Activated T-helper 9 cell treated with anti-CD3 and anti-CD28 coated beads, Interleukin-2, amount 50 U/mL, for 16 hours (primary cell): ENCODE results near the gene ASPSCR1.

Experiments
- DNase-seq: peaks from one replicate; pipeline ENCODE4 v3.0.0-alpha.2; 2020; ENCODE audit warnings: low read depth

The ASPSCR1 gene

GRCh38 chr17:82013341-82013740, 35.9 kb downstream of the ASPSCR1 start:
- no peak for DNase-seq

GRCh38 chr17:82013772-82014321, 36.4 kb downstream of the ASPSCR1 start:
- DNase-seq = no peak

GRCh38 chr17:82014432-82014831, 37.0 kb downstream of the ASPSCR1 start:
- no peak for DNase-seq

GRCh38 chr17:82014971-82015310, 37.5 kb downstream of the ASPSCR1 start:
- no peak for DNase-seq

- no peak for DNase-seq
Observed at GRCh38 chr17:82015311-82015971, 38.0 kb downstream of the ASPSCR1 start.

- no peak for DNase-seq
Observed at GRCh38 chr17:82016061-82016874, 38.8 kb downstream of the ASPSCR1 start.

- DNase-seq = no peak
Observed at GRCh38 chr17:82016875-82017459, 39.5 kb downstream of the ASPSCR1 start.

- DNase-seq = no peak
Observed at GRCh38 chr17:82017612-82018151, 40.3 kb downstream of the ASPSCR1 start.

GRCh38 chr17:82018152-82018988, 40.9 kb downstream of the ASPSCR1 start:
- no peak for DNase-seq

- no peak for DNase-seq
Observed at GRCh38 chr17:82018989-82019689, 41.7 kb downstream of the ASPSCR1 start.

GRCh38 chr17:82019690-82020571, 42.5 kb downstream of the ASPSCR1 start:
- DNase-seq = peak; percentile 44

GRCh38 chr17:82020572-82021106, 43.2 kb downstream of the ASPSCR1 start:
- no peak for DNase-seq

GRCh38 chr17:82021107-82021899, 43.9 kb downstream of the ASPSCR1 start:
- peak; percentile 37 for DNase-seq

- no peak for DNase-seq
Observed at GRCh38 chr17:82021900-82022309, 44.5 kb downstream of the ASPSCR1 start.

- DNase-seq = no peak
Observed at GRCh38 chr17:82022310-82022980, 45.0 kb downstream of the ASPSCR1 start, which contains the start of gene CENPX. Gene CENPX, minus strand, starts transcription at chr17:82022878. Its CDS starts 17 bp downstream, at chr17:82022861.

GRCh38 chr17:82022981-82023446, 45.6 kb downstream of the ASPSCR1 start, which contains the start of gene LRRC45:
Gene LRRC45, plus strand, starts transcription at chr17:82023305. Its CDS starts 339 bp downstream, at chr17:82023644.
- DNase-seq = peak; percentile 100

- DNase-seq = no peak
Observed at GRCh38 chr17:82023447-82024241, 46.2 kb downstream of the ASPSCR1 start.
